ENCODE results near the gene IGFN1. TPM values are rescaled to one million over a fixed set of nuclear protein-coding genes. Genes with fewer than 3 reads are reported as not detected.

The IGFN1 gene
- total and polyA plus RNA-seq, 2 of the 8 experiments (the other 6 are each of a cell fraction or from before 2014, with no cell fraction given): not detected

GRCh38 chr1:201251411-201251810, 60.8 kb downstream of the IGFN1 start:
- no peaks in the 10 kb centered on the region for H3K27me3 ChIP-seq (replicated peaks in 1 of 4; ENCODE audit: control insufficient read depth in 3 of 4, extremely low read depth in 1 of 4, insufficient read depth in 3 of 4, low read length in 3 of 4)
- H3K4me3 ChIP-seq (ENCODE audit: extremely low read depth in 1 of 4, insufficient read depth in 2 of 4, low read depth in 3 of 4, low read length in 4 of 4): no peak overlapping the region
- H3K27ac ChIP-seq (ENCODE audit: low read depth, low read length): no peak overlapping the region
- ChIA-PET POLR2A (ENCODE audit: partially characterized antibody) (no interaction called here), CTCF (ENCODE audit: partially characterized antibody) (interaction anchor here (0.7 to 6.5 kb wide), 9 partner anchors 8 to 134 kb away, joined by 3 to 275 read pairs (median 3); no protein-coding TSS in a partner anchor)
- H3K4me2 ChIP-seq (ENCODE audit: insufficient read depth in 1 of 2, low read depth in 2 of 2, low read length in 2 of 2): no peak overlapping the region
- no peak overlapping the region for H3K56ac ChIP-seq (replicated peaks; ENCODE audit: insufficient read length, low read depth, low read length)
- no peak overlapping the region for H4K5ac ChIP-seq (ENCODE audit: insufficient read length, low read depth, low read length)
- no peak overlapping the region for H2BK15ac ChIP-seq (ENCODE audit: low read length)
- H3K23me2 ChIP-seq (ENCODE audit: low read depth, low read length): peaks cover 6% of the 10 kb centered on the region; the same call in 1 of the 2 replicates
- no peak overlapping the region for H2BK12ac ChIP-seq (ENCODE audit: low read depth, low read length)
- H3K9me3 ChIP-seq (ENCODE audit: insufficient read depth in 2 of 2, low read depth in 1 of 2, low read length in 1 of 2): no peaks in the 10 kb centered on the region
- H3K23ac ChIP-seq (ENCODE audit: insufficient read length): no peak overlapping the region
- TF ChIP-seq RBBP5 (IDR thresholded peaks at IDR 0.05; ENCODE audit: borderline replicate concordance, low read depth, low read length) (no peak), ASH2L (IDR thresholded peaks at IDR 0.05; ENCODE audit: low read length) (no peak), SIN3A (conservative IDR thresholded peaks at IDR 0.05 in 1 of 2, IDR thresholded peaks at IDR 0.05 in 1 of 2; ENCODE audit: low read depth in 1 of 2, low read length in 2 of 2) (no peak)
- no peaks in the 10 kb centered on the region for H3K79me2 ChIP-seq (ENCODE audit: control insufficient read depth in 1 of 2, insufficient read depth in 2 of 2, low read length in 2 of 2)
- FAIRE-seq (no peak), DNase-seq (ENCODE audit: low read depth in 1 of 2, low spot score in 2 of 2) (no peak)
- H3K79me1 ChIP-seq (ENCODE audit: low read depth, low read length): no peaks in the 10 kb centered on the region
- H2BK120ac ChIP-seq (replicated peaks; ENCODE audit: low read depth, low read length): no peak overlapping the region
- H3K14ac ChIP-seq (ENCODE audit: insufficient read length): no peak overlapping the region
- H4K91ac ChIP-seq (replicated peaks; ENCODE audit: insufficient read length, low read length): no peak overlapping the region
- no peak overlapping the region for H2BK20ac ChIP-seq (ENCODE audit: low read length)
- 86% methylated on average over 2 of the region's 2 CpGs; no CpG with 5 or more reads in 1 of the 2 experiments for WGBS, 2 experiments (ENCODE audit: extremely low coverage in 1 of 2, insufficient coverage in 1 of 2, insufficient read length in 1 of 2, insufficient replicate concordance in 2 of 2, low coverage in 1 of 2, low lambda C conversion rate in 2 of 2, missing lambda C conversion rate in 1 of 2)
- H3K9ac ChIP-seq (replicated peaks in 1 of 4; ENCODE audit: extremely low read depth in 1 of 4, low read depth in 3 of 4, low read length in 3 of 4): no peak overlapping the region
- no peak overlapping the region for H2BK5ac ChIP-seq (ENCODE audit: low read depth, low read length)
- H4K20me1 ChIP-seq (replicated peaks in 1 of 2; ENCODE audit: control insufficient read depth in 1 of 2, insufficient read depth in 2 of 2, low read length in 2 of 2): no peaks in the 10 kb centered on the region
- H3K4ac ChIP-seq (replicated peaks; ENCODE audit: insufficient read length, low read depth, low read length): no peak overlapping the region
- no peaks in the 10 kb centered on the region for H3K4me1 ChIP-seq (replicated peaks in 1 of 4; ENCODE audit: control insufficient read depth in 3 of 4, insufficient read depth in 4 of 4, low read length in 3 of 4)
- no peak overlapping the region for H2AFZ ChIP-seq (ENCODE audit: low read length)
- no peak overlapping the region for H3K18ac ChIP-seq (ENCODE audit: extremely low read depth, low read length)
- no peaks in the 10 kb centered on the region for H3K36me3 ChIP-seq (ENCODE audit: control insufficient read depth in 2 of 4, insufficient read depth in 4 of 4, low read length in 3 of 4)
- no peak overlapping the region for H4K8ac ChIP-seq (ENCODE audit: extremely low read depth, insufficient read depth, low read length)
- H2AK5ac ChIP-seq (ENCODE audit: low read depth, low read length): no peak overlapping the region

Measured in H1 (cell line).